ENCODE data around the gene FMNL2. TPM values are rescaled to one million over a fixed set of nuclear protein-coding genes. Genes with fewer than 3 reads are reported as not detected.

The FMNL2 gene
- total RNA-seq, 1 experiment from 2014 or later, result 38.2 TPM

DNA sequence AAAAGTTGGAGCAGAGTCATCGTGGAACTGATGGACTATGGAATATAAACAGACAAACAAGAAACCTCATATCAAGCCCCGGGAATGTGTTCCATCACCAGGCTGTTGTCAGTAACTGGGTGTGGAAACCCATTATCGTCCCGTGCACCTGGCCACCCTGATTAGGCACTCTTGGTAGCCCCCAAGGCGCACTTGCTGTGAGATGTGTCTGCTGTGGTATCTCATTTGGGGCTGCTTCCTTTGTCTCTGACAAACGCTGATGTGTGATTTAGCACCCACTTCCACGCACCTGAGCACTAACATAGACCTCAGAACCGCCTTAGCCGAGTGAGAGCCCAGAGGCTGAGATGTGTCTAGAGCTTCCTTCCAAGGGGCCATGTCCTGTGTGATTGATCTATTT is 286.0 kb downstream of the FMNL2 start:
- BruUV-seq (replicated peaks), result no TSS peak
- no peaks in the 10 kb centered on the region for H3K27me3 Mint-ChIP-seq (ENCODE audit: insufficient read depth, unreplicated experiment)
- intact Hi-C loops (cut with micrococcal nuclease; ENCODE audit: unreplicated experiment), result no loop called here
- no peak for DNase-seq
- ChIA-PET CTCF (no interaction called here), POLR2A (no interaction called here)
- H3K4me3 Mint-ChIP-seq (ENCODE audit: unreplicated experiment), result no peak overlapping the region
- TF ChIP-seq, protein P1, sequence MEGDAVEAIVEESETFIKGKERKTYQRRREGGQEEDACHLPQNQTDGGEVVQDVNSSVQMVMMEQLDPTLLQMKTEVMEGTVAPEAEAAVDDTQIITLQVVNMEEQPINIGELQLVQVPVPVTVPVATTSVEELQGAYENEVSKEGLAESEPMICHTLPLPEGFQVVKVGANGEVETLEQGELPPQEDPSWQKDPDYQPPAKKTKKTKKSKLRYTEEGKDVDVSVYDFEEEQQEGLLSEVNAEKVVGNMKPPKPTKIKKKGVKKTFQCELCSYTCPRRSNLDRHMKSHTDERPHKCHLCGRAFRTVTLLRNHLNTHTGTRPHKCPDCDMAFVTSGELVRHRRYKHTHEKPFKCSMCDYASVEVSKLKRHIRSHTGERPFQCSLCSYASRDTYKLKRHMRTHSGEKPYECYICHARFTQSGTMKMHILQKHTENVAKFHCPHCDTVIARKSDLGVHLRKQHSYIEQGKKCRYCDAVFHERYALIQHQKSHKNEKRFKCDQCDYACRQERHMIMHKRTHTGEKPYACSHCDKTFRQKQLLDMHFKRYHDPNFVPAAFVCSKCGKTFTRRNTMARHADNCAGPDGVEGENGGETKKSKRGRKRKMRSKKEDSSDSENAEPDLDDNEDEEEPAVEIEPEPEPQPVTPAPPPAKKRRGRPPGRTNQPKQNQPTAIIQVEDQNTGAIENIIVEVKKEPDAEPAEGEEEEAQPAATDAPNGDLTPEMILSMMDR (IDR thresholded peaks at IDR 0.05; ENCODE audit: insufficient read depth in 1 of 2, low read depth in 1 of 2, low read length in 1 of 2, severe bottlenecking in 1 of 2, unreplicated experiment in 1 of 2), result no peak
- Histone ChIP-seq H3K9me3 (no peaks in the 10 kb centered on the region), H3K4me1 (peaks cover 9% of the 10 kb centered on the region), H3K36me3 (ENCODE audit: control insufficient read depth, insufficient read depth, low read length) (peaks cover 3% of the 10 kb centered on the region), H3K4me3 (ENCODE audit: low read depth, low read length) (no peak overlapping the region), H3K27me3 (replicated peaks; ENCODE audit: control insufficient read depth, insufficient read depth, low read length) (no peaks in the 10 kb centered on the region)
- H3K36me3 Mint-ChIP-seq (ENCODE audit: insufficient read depth, unreplicated experiment), result peaks cover 57% of the 10 kb centered on the region
- peaks cover 14% of the 10 kb centered on the region for H3K4me1 Mint-ChIP-seq (ENCODE audit: low read depth, unreplicated experiment)
- H3K27ac Mint-ChIP-seq (ENCODE audit: unreplicated experiment), result peak overlapping the region; percentile 29
- no peaks in the 10 kb centered on the region for H3K9me3 Mint-ChIP-seq (ENCODE audit: unreplicated experiment)

DNA sequence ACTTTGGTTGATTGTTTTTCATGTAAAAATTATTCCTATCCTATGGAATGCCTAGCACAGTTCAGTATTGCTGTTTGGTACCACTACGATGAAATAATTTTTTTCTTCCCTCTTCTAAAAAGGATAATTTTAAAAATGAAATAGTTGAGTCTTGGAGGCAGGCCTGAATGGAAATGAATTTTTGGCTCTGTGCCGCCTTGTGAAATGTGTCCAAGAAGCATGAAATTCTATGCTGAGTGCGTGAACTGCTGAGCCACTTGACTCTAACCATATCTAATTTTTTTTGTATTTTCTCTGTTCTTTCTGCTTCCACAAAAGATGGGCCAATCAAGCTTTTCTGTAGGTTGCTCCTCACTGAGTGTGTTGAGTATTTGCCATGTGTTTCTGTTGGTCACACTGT is 287.2 kb downstream of the FMNL2 start:
- Mint-ChIP-seq H3K27me3 (ENCODE audit: insufficient read depth, unreplicated experiment) (no peaks in the 10 kb centered on the region), H3K9me3 (ENCODE audit: unreplicated experiment) (no peaks in the 10 kb centered on the region), H3K4me1 (ENCODE audit: low read depth, unreplicated experiment) (peaks cover 12% of the 10 kb centered on the region), H3K27ac (ENCODE audit: unreplicated experiment) (no peak overlapping the region), H3K36me3 (ENCODE audit: insufficient read depth, unreplicated experiment) (peaks cover 51% of the 10 kb centered on the region), H3K4me3 (ENCODE audit: unreplicated experiment) (no peak overlapping the region)
- no peak for DNase-seq
- TF ChIP-seq, protein P1 (IDR thresholded peaks at IDR 0.05; ENCODE audit: insufficient read depth in 1 of 2, low read depth in 1 of 2, low read length in 1 of 2, severe bottlenecking in 1 of 2, unreplicated experiment in 1 of 2), result no peak
- POLR2A ChIA-PET, result no interaction called here
- intact Hi-C loops (cut with micrococcal nuclease; ENCODE audit: unreplicated experiment), result no loop called here
- no TSS peak for BruUV-seq (replicated peaks)
- Histone ChIP-seq H3K27me3 (replicated peaks; ENCODE audit: control insufficient read depth, insufficient read depth, low read length) (no peaks in the 10 kb centered on the region), H3K9me3 (no peaks in the 10 kb centered on the region), H3K4me3 (ENCODE audit: low read depth, low read length) (no peak overlapping the region), H3K36me3 (ENCODE audit: control insufficient read depth, insufficient read depth, low read length) (peaks cover 3% of the 10 kb centered on the region), H3K4me1 (peaks cover 7% of the 10 kb centered on the region)
- CTCF ChIA-PET, result no interaction called here

DNA sequence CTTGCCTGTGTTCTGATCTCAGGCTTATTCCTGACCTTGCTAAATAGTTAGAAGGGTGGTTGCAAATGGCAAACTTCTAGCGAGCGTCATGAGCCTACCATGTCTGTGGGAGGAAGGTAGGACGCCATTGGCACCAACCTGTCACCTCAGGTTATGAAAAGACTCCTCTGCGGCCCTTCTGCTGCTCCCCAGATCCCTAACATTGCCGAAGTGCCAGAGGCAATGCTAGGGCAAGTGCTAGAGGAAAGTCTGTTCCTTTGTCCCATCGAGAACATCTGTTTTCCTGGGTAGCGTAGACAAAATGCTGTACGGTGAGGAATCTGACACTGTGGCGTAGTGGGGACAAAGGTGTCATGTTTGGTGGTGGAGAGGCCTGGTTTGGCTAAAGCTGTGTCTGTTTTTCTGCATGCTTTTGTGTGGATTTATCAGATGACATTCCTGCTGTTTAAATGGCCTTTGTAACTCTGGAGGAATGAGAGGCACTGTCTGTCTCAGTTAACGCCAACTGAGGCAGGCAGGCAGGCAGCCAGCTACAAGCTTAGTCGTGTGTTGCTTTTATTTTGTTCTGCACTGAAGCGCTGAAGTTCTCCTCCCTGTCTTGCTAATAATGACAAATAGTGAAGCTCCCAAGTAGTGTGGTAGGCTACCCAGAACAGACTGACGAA is 288.2 kb downstream of the FMNL2 start:
- intact Hi-C loops (cut with micrococcal nuclease; ENCODE audit: unreplicated experiment), result no loop called here
- Histone ChIP-seq H3K4me3 (ENCODE audit: low read depth, low read length) (no peak overlapping the region), H3K4me1 (peaks cover 7% of the 10 kb centered on the region), H3K9me3 (no peaks in the 10 kb centered on the region), H3K27me3 (replicated peaks; ENCODE audit: control insufficient read depth, insufficient read depth, low read length) (no peaks in the 10 kb centered on the region), H3K36me3 (ENCODE audit: control insufficient read depth, insufficient read depth, low read length) (peaks cover 1% of the 10 kb centered on the region)
- H3K4me1 Mint-ChIP-seq (ENCODE audit: low read depth, unreplicated experiment), result peaks cover 12% of the 10 kb centered on the region
- H3K9me3 Mint-ChIP-seq (ENCODE audit: unreplicated experiment), result no peaks in the 10 kb centered on the region
- ChIA-PET POLR2A (no interaction called here), CTCF (no interaction called here)
- H3K27ac Mint-ChIP-seq (ENCODE audit: unreplicated experiment), result peak overlapping the region; percentile 72
- no peak overlapping the region for H3K4me3 Mint-ChIP-seq (ENCODE audit: unreplicated experiment)
- DNase-seq, result no peak
- no TSS peak for BruUV-seq (replicated peaks)
- TF ChIP-seq, protein P1 (IDR thresholded peaks at IDR 0.05; ENCODE audit: insufficient read depth in 1 of 2, low read depth in 1 of 2, low read length in 1 of 2, severe bottlenecking in 1 of 2, unreplicated experiment in 1 of 2), result no peak
- no peaks in the 10 kb centered on the region for H3K27me3 Mint-ChIP-seq (ENCODE audit: insufficient read depth, unreplicated experiment)
- H3K36me3 Mint-ChIP-seq (ENCODE audit: insufficient read depth, unreplicated experiment), result peaks cover 48% of the 10 kb centered on the region
